ENCODE measurements around the gene MEF2D. TPM values are rescaled to one million over a fixed set of nuclear protein-coding genes. Genes with fewer than 3 reads are reported as not detected.

Gene MEF2D
- total RNA-seq, 1 donor from 2014 or later: 51.0 TPM

- no peaks in the 10 kb centered on the region for H3K27me3 ChIP-seq (ENCODE audit: low read depth)
- ATAC-seq (no peak), DNase-seq (no peak)
- H3K4me3 ChIP-seq: no peak overlapping the region
- H3K27ac ChIP-seq: peak overlapping the region; percentile 41
- H3K4me1 ChIP-seq: peaks cover 39% of the 10 kb centered on the region
- no peak for TF ChIP-seq CTCF (IDR thresholded peaks at IDR 0.05)
- H3K9me3 ChIP-seq: no peaks in the 10 kb centered on the region
- intact Hi-C loops (cut with DNase I): no loop called here
- peaks cover 100% of the 10 kb centered on the region for H3K36me3 ChIP-seq
These were observed 22.9 kb downstream of the MEF2D start for GRCh38 chr1:156477526-156478249.

GRCh38 chr1:156476501-156477298 is 23.9 kb downstream of the MEF2D start:
- Histone ChIP-seq H3K27ac (peak overlapping the region; percentile 41), H3K4me3 (no peak overlapping the region), H3K27me3 (ENCODE audit: low read depth) (no peaks in the 10 kb centered on the region), H3K9me3 (no peaks in the 10 kb centered on the region), H3K36me3 (peaks cover 100% of the 10 kb centered on the region), H3K4me1 (peaks cover 47% of the 10 kb centered on the region)
- no peak for TF ChIP-seq CTCF (IDR thresholded peaks at IDR 0.05)
- DNase-seq (no peak), ATAC-seq (no peak)
- intact Hi-C loops (cut with DNase I): no loop called here

GRCh38 chr1:156475568-156476500 is 24.7 kb downstream of the MEF2D start:
- ATAC-seq (peak in 1 of 2 donors; percentile 19), DNase-seq (no peak)
- H3K27ac ChIP-seq: peak overlapping the region; percentile 18
- intact Hi-C loops (cut with DNase I): no loop called here
- peaks cover 48% of the 10 kb centered on the region for H3K4me1 ChIP-seq
- no peaks in the 10 kb centered on the region for H3K9me3 ChIP-seq
- H3K27me3 ChIP-seq (ENCODE audit: low read depth): no peaks in the 10 kb centered on the region
- peaks cover 100% of the 10 kb centered on the region for H3K36me3 ChIP-seq
- no peak overlapping the region for H3K4me3 ChIP-seq
- TF ChIP-seq CTCF (IDR thresholded peaks at IDR 0.05): no peak

- ATAC-seq (no peak), DNase-seq (no peak)
- intact Hi-C loops (cut with DNase I): no loop called here
- H3K27ac ChIP-seq: no peak overlapping the region
- H3K4me1 ChIP-seq: peaks cover 47% of the 10 kb centered on the region
- peaks cover 100% of the 10 kb centered on the region for H3K36me3 ChIP-seq
- no peaks in the 10 kb centered on the region for H3K27me3 ChIP-seq (ENCODE audit: low read depth)
- no peak overlapping the region for H3K4me3 ChIP-seq
- no peak for TF ChIP-seq CTCF (IDR thresholded peaks at IDR 0.05)
- no peaks in the 10 kb centered on the region for H3K9me3 ChIP-seq
These were observed 25.6 kb downstream of the MEF2D start for GRCh38 chr1:156474966-156475365.
